Inferior parietal cortex (tissue), 1 donor: Measurements from ENCODE around the gene BEGAIN.

Source experiments
- DNase-seq: peaks from one replicate; pipeline ENCODE4 v3.0.0-alpha.2; 2016; ENCODE audit errors: extremely low spot score

The BEGAIN gene

GRCh38 chr14:100567877-100568163 lies 19.4 kb downstream of the BEGAIN start:
- no peak for DNase-seq

- DNase-seq, result no peak
Observed at GRCh38 chr14:100567009-100567876, 20.0 kb downstream of the BEGAIN start.

- no peak for DNase-seq
Observed at GRCh38 chr14:100566586-100566985, 20.6 kb downstream of the BEGAIN start.

- DNase-seq, result no peak
Observed at GRCh38 chr14:100566119-100566518, 21.1 kb downstream of the BEGAIN start.

GRCh38 chr14:100565650-100566049 lies 21.6 kb downstream of the BEGAIN start:
- no peak for DNase-seq

GRCh38 chr14:100564512-100564911 lies 22.7 kb downstream of the BEGAIN start:
- DNase-seq, result no peak

- no peak for DNase-seq
Observed at GRCh38 chr14:100562751-100563150, 24.5 kb downstream of the BEGAIN start.

- DNase-seq, result no peak
Observed at GRCh38 chr14:100561005-100561404, 26.2 kb downstream of the BEGAIN start.

- no peak for DNase-seq
Observed at GRCh38 chr14:100560471-100560870, 26.7 kb downstream of the BEGAIN start.

GRCh38 chr14:100559455-100559854 lies 27.8 kb downstream of the BEGAIN start:
- DNase-seq, result no peak

- DNase-seq, result no peak
Observed at GRCh38 chr14:100558966-100559365, 28.3 kb downstream of the BEGAIN start.

- DNase-seq, result no peak
Observed at GRCh38 chr14:100558226-100558625, 29.0 kb downstream of the BEGAIN start.

GRCh38 chr14:100557658-100558057 lies 29.6 kb downstream of the BEGAIN start:
- no peak for DNase-seq

- no peak for DNase-seq
Observed at GRCh38 chr14:100556936-100557505, 30.2 kb downstream of the BEGAIN start.

GRCh38 chr14:100556140-100556475 lies 31.1 kb downstream of the BEGAIN start:
- no peak for DNase-seq

- DNase-seq, result no peak
Observed at GRCh38 chr14:100555436-100556139, 31.6 kb downstream of the BEGAIN start.

GRCh38 chr14:100554696-100555320 lies 32.4 kb downstream of the BEGAIN start:
- no peak for DNase-seq

GRCh38 chr14:100554082-100554677 lies 33.0 kb downstream of the BEGAIN start:
- DNase-seq, result no peak

GRCh38 chr14:100553471-100553870 lies 33.7 kb downstream of the BEGAIN start:
- no peak for DNase-seq

- no peak for DNase-seq
Observed at GRCh38 chr14:100552524-100553125, 34.6 kb downstream of the BEGAIN start.

GRCh38 chr14:100551056-100551455 lies 36.2 kb downstream of the BEGAIN start:
- no peak for DNase-seq
